Retinal pigment epithelial cell (primary cell): ENCODE data around the gene TEX101.
"Not testable (repeated sequence)": the region's sequence is repeated elsewhere in the genome, so short reads cannot be mapped to it uniquely, and the experiment has no call there.

ENCODE experiments used
- DNase-seq: peaks from one replicate; pipeline ENCODE4 v3.0.0-alpha.2; 2010; ENCODE audit warnings: low read depth
- H3K4me3 ChIP-seq: 2 replicates; pipeline ENCODE4 v1.5.1; 2011; ENCODE audit warnings: mild to moderate bottlenecking, low read length, control low read depth, moderate library complexity
- TF ChIP-seq, protein P1 (sequence below): conservative IDR thresholded peaks from 2 replicates; pipeline ENCODE4 v1.5.1; 2011; ENCODE audit warnings: low read depth, low read length, control low read depth, inconsistent platforms

TEX101 gene

GRCh38 chr19:43414554-43414953, at the start of gene TEX101:
Gene TEX101, plus strand, starts transcription at chr19:43414890. Its CDS starts 1,030 bp downstream, at chr19:43415920.
- TF ChIP-seq, protein P1, sequence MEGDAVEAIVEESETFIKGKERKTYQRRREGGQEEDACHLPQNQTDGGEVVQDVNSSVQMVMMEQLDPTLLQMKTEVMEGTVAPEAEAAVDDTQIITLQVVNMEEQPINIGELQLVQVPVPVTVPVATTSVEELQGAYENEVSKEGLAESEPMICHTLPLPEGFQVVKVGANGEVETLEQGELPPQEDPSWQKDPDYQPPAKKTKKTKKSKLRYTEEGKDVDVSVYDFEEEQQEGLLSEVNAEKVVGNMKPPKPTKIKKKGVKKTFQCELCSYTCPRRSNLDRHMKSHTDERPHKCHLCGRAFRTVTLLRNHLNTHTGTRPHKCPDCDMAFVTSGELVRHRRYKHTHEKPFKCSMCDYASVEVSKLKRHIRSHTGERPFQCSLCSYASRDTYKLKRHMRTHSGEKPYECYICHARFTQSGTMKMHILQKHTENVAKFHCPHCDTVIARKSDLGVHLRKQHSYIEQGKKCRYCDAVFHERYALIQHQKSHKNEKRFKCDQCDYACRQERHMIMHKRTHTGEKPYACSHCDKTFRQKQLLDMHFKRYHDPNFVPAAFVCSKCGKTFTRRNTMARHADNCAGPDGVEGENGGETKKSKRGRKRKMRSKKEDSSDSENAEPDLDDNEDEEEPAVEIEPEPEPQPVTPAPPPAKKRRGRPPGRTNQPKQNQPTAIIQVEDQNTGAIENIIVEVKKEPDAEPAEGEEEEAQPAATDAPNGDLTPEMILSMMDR, result no peak
- H3K4me3 ChIP-seq, result no peak within 1 kb of the TSS
- DNase-seq, result no peak

- not testable (repeated sequence) for H3K4me3 ChIP-seq, DNase-seq
Measured at GRCh38 chr19:43365677-43366076, 49.0 kb upstream of the TEX101 start.

DNA sequence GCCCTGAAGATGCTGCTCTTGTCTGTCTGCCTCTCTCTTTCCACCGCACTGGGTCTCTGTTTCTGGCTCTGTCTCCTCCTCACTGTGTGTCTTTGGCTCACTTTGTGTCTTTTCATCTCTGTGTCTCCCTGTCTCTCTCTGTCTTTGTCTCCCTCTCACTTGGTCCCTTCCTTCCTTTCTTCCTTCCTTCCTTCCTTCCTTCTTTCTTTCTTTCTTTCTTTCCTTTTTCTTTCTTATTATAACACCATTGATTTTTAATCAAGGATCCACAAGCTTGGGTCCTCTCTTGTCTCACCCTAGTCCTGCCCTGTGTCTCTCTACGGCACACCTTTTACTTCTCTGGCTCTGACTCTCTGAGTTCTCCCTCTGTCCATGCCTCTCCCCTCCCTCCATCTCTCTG, 46.9 kb upstream of the TEX101 start:
- H3K4me3 ChIP-seq, result no peak overlapping the region
- TF ChIP-seq, protein P1, result no peak
- no peak for DNase-seq

DNA sequence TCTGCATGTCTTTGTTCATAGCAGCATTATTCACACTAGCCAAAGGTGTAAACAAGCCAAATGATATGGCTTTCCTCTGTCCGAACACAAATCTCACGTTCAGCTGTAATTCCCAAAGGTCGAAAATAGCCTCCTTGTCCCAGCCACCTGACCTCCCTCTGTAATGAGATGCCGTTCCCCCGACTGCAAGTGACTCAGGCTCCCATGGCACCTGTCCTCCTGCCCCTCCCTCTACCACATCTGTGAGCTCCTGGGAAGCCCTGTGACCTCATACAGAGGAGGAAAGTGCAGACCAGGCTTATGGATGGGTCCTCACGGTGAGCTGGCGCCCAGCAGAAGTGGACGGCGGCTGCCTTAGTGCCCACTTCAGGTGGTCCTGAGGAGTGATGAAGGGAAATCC, 45.8 kb upstream of the TEX101 start:
- H3K4me3 ChIP-seq, DNase-seq: not testable (repeated sequence)

DNA sequence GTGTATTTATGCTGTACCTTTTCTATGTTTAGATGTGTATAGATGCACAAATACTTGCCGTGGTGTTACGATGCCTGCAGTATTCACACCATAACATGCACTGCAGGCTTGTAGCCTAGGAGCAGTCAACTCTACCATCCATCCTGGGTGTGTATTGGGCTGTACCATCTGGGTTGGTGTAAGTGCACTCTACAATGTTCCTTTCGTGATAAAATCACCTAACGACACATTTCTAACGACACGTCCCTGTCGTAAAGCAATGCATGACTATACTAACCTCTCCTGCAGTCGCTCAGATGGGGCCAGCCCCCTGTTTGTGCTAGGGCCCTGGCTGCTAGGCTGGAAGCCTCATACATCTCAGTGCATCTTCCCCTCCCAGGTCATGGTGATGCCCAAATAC, 42.8 kb upstream of the TEX101 start:
- H3K4me3 ChIP-seq, result no peak overlapping the region
- DNase-seq, result no peak
- TF ChIP-seq, protein P1, result no peak

GRCh38 chr19:43372462-43372861, 42.2 kb upstream of the TEX101 start:
- no peak for DNase-seq
- TF ChIP-seq, protein P1, result no peak
- H3K4me3 ChIP-seq, result no peak overlapping the region

- not testable (repeated sequence) for DNase-seq, H3K4me3 ChIP-seq
Measured at GRCh38 chr19:43377624-43378023, 37.1 kb upstream of the TEX101 start.

GRCh38 chr19:43380008-43380407, 34.7 kb upstream of the TEX101 start:
- DNase-seq, result no peak
- H3K4me3 ChIP-seq, result no peak overlapping the region
- TF ChIP-seq, protein P1, result no peak

DNA sequence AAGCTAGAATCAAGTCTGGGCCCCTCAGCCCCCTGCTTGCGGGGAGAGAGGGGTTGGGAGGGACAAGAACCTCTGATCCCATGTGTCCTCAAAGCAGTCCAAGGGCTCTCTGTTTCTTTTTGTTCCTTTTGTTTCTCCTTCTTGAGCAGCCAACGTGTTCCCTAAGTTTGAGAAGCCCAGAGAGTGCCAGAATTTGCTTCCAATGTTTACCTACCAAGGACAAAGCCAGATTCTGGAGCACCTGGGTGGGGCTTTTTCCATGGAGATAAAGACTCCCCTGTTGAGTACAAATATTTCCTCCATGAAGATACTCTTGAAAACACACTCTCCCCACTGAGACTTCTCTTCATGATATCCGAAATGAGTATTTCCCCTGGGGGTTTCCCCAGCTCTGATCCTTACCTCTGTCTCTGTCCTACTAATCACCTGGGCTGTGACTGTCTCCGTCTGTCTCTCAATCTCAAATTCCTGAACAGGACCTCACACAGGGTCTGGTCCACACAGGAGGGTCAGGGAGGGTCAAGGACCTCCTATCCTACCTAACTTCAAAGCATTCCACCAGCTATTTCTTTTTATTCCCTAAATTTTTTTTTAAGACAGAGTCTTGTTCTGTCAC, 33.8 kb upstream of the TEX101 start:
- TF ChIP-seq, protein P1, result no peak
- no peak overlapping the region for H3K4me3 ChIP-seq
- no peak for DNase-seq

GRCh38 chr19:43382586-43383216, 32.0 kb upstream of the TEX101 start:
- DNase-seq, H3K4me3 ChIP-seq: not testable (repeated sequence)

DNA sequence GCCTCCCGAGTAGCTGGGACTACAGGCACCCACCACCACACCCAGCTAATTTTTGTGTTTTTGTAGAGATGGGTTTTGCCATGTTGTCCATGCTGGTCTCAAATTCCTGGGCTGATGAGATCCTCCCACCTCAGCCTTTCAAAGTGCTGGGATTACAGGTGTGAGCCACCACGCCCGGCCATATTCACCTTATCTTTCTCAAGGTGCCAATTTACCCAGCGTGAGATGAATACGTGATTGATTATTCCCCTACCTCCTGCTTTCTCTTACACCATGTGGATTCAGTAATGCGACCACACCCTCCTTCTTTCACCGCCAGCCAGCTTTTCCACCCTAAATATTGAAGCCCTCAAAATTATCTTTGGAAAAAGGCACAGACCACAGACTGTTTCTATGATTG, 31.4 kb upstream of the TEX101 start:
- not testable (repeated sequence) for DNase-seq

GRCh38 chr19:43383759-43384158, 30.9 kb upstream of the TEX101 start:
- DNase-seq, H3K4me3 ChIP-seq: not testable (repeated sequence)

More for the DNA sequence above, 31.4 kb upstream of the TEX101 start:
- not testable (repeated sequence) for H3K4me3 ChIP-seq
